Loucy (cell line): ENCODE measurements around the gene NAA38.

ENCODE experiments used
- EZH2phosphoT487 ChIP-seq: fragments of 200-600 bp; IDR thresholded peaks from 2 replicates; pipeline ENCODE4 v1.6.1; 2018; ENCODE audit warnings: antibody characterized with exemption, mild to moderate bottlenecking, moderate library complexity, borderline replicate concordance
- TF ChIP-seq, protein P1 (sequence below): fragments of 200-600 bp; sonication (generic); conservative IDR thresholded peaks from 2 replicates; pipeline ENCODE4 v1.5.1; 2014; ENCODE audit warnings: mild to moderate bottlenecking, antibody characterized with exemption, low read length

DNA sequence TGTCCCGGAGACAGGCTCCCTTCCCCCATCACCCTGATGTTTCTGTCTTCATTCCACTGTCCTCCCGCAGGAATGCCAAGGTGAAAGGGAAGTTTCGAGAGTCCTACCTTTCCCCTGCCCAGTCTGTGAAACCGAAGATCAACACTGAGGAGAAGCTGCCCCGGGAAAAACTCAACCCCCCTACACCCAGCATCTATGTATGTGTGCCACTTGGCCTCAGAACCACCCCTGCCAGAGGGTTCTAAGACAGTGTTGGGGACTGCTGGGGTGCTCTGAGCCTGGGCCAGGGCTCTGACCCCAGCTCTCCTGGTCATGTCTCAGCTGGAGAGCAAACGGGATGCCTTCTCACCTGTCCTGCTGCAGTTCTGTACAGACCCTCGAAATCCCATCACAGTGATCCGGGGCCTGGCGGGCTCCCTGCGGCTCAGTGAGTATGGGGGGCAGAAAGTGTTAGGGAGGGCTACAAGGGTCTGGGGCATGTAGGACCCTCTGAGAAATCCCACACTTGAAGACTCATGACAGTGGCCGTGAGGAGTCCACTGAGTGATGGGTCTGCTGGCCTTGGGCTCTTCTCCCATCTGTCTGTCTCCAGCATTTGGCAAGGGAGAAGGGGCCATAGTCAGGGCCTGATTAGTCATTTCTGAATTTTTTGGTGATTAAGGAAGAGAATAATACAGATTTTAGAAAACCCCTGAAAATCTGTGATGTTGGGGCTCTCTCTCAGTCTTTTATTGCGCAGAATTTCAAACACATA, 7.4 kb downstream of the NAA38 start:
- TF ChIP-seq, protein P1, sequence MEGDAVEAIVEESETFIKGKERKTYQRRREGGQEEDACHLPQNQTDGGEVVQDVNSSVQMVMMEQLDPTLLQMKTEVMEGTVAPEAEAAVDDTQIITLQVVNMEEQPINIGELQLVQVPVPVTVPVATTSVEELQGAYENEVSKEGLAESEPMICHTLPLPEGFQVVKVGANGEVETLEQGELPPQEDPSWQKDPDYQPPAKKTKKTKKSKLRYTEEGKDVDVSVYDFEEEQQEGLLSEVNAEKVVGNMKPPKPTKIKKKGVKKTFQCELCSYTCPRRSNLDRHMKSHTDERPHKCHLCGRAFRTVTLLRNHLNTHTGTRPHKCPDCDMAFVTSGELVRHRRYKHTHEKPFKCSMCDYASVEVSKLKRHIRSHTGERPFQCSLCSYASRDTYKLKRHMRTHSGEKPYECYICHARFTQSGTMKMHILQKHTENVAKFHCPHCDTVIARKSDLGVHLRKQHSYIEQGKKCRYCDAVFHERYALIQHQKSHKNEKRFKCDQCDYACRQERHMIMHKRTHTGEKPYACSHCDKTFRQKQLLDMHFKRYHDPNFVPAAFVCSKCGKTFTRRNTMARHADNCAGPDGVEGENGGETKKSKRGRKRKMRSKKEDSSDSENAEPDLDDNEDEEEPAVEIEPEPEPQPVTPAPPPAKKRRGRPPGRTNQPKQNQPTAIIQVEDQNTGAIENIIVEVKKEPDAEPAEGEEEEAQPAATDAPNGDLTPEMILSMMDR = no peak
- no peak for TF ChIP-seq EZH2phosphoT487
